WI38 (cell line): Measurements from ENCODE around the gene LOXL4.

ENCODE experiments used
- H3K4me3 ChIP-seq: 2 replicates; pipeline ENCODE4 v1.5.1; 2011; ENCODE audit warnings: low read depth, mild to moderate bottlenecking, control low read depth, low read length
- TF ChIP-seq, protein P1 (sequence below): IDR thresholded peaks from 2 replicates; pipeline ENCODE4 v1.5.1; 2012; ENCODE audit warnings: low read depth, mild to moderate bottlenecking, control low read depth, low read length

Gene LOXL4

DNA sequence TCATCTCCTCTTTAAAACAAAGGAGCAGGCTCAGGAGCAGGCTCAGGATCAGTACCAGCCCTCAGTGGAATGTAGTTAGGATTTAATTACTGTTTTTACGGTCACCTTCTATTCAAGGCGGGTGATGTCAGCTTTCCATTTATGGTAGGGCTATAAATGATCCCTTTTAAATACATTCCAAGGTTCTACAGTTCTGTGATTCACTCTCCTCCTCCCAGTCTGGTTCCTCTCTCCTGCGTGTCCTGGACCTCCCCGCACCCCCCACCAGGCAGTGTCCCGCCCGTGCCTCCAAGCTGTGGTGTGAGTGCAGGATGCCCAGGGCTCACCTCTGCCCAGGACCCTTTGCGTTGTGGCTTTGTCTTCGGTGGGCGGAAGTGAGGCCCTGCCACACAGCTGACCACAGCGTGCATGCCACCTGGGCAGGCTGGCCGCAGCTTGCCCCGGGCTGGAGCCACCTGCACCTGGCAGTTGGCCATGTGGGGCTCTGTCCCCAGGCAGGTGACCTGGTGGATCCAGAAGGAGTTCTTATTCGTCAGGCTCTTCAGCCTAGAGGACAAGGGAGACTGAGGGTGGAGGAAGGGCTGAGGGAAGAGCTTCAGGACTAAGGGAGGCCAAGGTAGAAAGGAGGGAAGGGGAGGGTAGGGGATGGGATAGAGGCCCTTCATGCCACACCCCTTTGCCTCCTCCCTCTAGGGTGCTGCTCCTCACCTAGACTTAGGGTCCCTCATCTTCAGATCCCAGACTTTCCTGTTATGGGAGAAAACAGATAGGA lies 9.1 kb downstream of the LOXL4 start:
- TF ChIP-seq, protein P1, sequence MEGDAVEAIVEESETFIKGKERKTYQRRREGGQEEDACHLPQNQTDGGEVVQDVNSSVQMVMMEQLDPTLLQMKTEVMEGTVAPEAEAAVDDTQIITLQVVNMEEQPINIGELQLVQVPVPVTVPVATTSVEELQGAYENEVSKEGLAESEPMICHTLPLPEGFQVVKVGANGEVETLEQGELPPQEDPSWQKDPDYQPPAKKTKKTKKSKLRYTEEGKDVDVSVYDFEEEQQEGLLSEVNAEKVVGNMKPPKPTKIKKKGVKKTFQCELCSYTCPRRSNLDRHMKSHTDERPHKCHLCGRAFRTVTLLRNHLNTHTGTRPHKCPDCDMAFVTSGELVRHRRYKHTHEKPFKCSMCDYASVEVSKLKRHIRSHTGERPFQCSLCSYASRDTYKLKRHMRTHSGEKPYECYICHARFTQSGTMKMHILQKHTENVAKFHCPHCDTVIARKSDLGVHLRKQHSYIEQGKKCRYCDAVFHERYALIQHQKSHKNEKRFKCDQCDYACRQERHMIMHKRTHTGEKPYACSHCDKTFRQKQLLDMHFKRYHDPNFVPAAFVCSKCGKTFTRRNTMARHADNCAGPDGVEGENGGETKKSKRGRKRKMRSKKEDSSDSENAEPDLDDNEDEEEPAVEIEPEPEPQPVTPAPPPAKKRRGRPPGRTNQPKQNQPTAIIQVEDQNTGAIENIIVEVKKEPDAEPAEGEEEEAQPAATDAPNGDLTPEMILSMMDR, result no peak
- no peak overlapping the region for H3K4me3 ChIP-seq

DNA sequence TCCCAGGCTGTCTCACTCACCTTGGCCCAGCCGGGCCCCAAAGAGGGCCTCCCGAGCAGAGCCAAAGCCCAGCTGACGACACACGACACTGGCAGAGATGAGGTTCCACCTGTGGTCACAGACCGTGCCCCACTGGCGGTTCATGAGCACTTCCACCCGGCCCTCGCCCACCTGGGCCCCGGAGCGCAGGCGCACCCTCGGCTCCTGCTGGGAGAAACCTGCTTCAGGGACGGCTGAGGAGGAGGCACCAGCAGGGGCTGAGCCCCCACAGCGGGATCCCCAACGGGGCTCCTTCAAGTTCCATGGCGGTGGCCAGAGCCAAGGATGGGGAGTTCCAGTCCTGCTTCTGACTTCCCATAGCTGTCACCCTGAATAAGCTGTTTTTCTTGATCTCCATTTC lies 10.0 kb downstream of the LOXL4 start:
- H3K4me3 ChIP-seq, result no peak overlapping the region

DNA sequence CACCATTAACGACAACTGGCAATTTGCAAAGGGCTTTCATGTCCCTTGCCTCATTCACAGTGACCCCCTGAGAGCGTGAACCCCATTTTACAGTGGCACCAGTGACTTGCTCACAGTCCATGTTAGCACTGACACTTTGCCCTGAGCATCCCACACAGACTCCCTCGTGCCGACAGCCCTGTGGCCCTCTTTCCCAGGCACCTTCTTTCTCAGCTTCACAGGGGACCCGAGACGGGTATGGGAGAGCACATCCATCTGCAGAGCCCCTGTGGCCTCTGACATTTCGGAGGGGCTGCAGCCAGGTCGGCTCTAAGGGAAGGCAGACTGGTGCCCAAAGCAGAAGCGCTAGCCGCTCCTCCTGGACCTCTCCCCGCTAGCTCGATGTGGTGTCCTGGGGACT lies 10.8 kb downstream of the LOXL4 start:
- H3K4me3 ChIP-seq, result no peak overlapping the region
- TF ChIP-seq, protein P1, result no peak

More for the DNA sequence above, 10.0 kb downstream of the LOXL4 start:
- TF ChIP-seq, protein P1, result no peak

DNA sequence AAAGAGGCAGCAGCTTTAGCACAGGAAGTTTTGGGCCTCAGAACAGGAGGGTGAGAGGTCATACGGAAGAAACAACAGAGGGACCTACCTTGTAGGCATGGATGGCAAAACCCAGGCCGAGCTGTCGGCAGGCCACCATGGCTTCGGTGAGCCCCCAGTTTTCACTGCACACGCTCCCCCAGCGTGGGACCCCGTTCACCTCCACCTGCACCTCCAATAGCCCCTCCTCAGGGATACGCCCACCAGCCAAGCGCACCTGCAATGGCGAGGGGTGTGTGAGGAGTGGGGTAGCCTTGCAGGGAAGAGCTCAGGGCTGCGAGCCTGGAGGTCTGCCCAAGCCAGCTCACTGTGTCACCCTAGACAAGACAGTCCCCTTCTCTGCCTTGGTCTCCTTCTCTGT lies 11.3 kb downstream of the LOXL4 start:
- TF ChIP-seq, protein P1, result no peak
- H3K4me3 ChIP-seq, result no peak overlapping the region

DNA sequence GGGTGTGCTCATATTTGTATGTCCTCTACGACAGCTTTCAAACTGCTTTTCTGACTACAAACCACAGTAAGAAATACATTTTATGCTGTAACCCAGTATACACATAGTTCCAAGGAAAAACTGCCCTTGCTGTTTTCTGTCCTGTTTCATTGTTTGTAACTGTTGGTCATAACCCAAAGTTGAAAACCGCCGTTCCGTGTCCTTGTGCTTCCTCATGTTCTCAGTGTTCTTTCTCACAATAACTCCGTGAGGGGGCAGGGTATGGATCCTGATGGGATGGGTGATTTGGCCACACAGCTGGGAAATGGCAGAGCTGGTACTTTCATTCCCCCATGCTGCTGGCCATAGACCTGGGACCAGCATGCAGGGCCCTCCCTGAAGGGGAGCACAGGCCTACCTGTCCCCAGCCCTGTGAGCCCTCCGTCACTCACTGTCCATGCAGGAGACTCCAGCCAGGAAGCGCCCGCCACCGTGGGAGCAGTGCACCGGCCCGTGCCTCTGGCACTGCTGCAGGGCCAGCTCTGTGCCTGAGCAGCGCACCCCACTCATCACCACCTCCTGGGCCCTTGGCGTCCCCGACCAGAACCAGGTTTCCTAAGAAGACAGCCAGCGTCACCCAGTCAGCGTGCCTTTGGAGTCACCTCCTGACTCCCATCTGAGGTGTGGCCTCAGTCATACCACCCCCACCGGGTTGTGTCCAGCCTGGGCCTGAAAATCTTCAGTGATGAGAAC lies 12.7 kb downstream of the LOXL4 start:
- TF ChIP-seq, protein P1, result no peak
- no peak overlapping the region for H3K4me3 ChIP-seq

DNA sequence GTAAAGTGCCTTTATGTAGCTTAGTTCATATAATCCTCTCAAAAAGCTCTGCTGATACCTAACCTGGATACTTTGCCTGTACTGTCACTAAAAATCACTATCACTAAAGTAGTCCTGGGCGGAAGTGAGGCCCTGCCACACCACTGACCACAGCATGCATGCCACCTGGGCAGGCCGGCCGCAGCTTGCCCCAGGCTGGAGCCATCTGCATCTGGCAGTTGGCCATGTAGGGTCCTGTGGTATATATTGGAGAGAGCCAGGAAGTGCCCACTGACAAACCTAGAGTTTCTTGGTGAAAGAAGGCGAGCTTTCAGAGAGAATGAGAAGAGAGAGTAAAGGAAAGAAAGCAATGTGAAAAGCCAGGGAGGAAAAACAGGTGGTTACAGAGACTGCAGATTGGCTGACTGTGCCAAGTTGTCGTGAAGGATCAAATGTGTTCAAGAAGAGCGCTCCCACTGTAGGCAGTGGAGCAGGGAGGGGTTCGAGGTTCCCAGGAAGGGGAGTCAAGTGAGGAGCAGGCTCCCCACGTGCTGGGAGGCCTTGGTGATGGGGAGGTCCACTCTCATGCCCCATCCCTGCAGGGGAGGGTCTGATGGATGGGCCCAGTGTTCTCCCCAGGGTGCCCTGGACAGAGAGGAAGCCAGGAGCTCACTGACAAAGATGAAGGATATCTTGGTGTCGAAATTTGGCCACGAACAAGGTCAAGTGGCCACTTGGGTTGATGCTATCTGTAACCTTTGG lies 13.6 kb downstream of the LOXL4 start:
- H3K4me3 ChIP-seq, result no peak overlapping the region
- TF ChIP-seq, protein P1, result no peak
